ENCODE results near the gene FOXS1. TPM values are rescaled to one million over a fixed set of nuclear protein-coding genes. Genes with fewer than 3 reads are reported as not detected.

Gene FOXS1
- 1.4 TPM for total RNA-seq

DNA sequence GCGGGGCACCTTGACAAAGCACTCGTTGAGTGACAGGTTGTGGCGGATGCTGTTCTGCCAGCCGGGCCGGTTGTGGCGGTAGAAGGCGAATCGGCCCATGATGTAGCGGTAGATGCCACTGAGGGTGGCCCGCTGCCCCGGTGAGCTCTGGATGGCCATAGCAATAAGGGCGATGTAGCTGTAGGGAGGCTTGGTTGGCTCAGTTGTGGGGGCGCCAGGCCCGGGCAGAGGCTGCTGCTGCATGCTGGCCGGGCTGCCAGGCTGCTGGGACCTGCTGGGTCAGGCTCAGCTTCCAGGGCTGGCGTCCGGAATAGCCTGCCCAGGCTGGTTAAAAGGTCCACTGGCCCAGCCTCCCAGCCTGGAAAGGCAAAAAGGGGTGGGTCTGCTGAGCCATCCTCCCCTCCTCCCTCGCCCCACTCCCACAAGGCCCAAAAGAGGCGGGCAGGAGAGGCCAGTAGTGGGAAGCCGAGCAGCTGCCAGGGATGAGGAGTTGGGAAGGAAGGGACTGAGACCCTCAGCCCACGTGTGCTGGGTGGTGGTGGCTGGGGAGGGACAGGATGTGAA is at the start of gene FOXS1:
FOXS1 (minus strand) TSS at position 305 of the 564 bp plus-strand sequence; CDS start at position 243, 62 bp downstream.
- DNase-seq, result no peak

GRCh38 chr20:31890646-31891045 is 45.2 kb upstream of the FOXS1 start:
- no peak for DNase-seq

DNA sequence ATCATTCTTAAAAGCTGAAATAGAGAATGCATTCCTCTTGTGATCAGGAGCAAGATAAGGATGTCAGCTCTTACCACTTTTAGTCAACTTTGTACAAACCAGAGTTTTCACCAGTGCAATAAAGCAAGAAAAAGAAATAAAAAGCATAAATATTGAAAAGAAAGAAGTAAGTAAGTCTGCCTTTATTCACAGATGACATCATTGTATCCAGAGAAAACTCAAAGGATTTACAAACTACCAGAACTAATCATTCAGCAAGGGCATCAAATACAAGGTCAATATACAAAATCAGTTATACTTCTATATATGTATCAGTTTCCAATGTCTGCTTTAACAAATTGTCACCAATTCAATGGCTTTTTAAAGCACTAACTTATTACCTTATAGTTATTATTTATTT is 38.4 kb upstream of the FOXS1 start:
- no peak for DNase-seq

DNA sequence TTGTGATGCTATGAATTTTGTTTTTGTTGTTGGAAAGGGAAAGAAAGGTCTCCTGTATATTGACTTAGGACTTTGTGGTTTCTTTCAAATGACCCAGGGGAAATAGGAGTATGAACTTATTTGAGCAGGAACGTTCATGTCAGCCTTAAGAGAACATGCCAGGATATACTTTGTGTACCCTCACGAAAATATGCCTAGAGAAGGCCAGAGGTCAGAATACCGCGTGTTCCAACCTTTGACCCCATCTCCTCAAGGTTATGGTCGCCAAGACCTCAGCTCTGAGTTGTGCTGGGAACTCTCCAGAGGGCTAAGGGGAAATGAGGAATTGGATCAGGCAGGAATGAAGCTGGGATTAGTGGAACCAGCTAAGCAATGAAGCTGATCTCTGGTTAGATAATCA is 36.5 kb upstream of the FOXS1 start:
- no peak for DNase-seq

DNA sequence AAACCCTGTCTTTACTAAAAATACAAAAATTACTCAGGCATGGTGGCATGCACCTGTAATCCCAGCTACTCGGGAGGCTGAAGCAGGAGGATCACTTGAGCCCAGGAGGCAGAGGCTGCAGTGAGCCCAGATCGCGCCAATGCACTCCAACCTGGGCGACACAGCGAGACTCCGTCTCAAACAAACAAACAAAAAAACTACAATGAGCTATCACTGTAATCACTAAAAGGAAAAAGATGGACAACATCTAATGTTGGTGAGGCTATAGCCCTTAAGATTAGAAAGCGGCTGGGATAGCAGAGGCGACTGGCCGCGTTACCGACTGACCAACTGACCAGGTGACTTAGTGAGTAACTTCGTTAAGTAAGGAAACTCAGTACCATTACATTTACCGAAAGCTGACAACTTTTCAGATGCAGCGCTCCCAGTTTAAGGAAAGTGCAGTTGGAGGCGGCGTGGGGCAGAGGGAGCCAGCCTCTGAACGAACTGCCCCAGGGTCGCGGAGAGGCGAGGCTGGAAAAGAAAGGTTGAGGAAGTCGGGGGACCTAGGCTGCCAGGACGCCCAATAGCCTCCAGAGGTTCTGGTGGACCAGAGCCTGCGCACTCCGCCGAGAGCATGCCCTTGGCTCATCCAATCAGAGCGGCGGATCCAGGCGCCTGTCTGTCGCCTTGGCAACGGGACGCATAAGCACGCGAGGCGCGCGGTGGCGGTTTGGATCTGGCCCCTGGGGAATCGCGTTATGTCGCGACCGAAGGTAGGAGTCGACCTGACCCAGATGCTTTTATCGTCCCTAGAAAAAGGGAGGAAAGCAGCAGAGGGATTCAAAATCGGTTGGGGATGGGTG is 34.0 kb upstream of the FOXS1 start:
- peak; percentile 93 for DNase-seq

- DNase-seq, result no peak
Measured at GRCh38 chr20:31877684-31878083, 32.3 kb upstream of the FOXS1 start.

GRCh38 chr20:31875671-31876070 is 30.3 kb upstream of the FOXS1 start:
- DNase-seq, result no peak

DNA sequence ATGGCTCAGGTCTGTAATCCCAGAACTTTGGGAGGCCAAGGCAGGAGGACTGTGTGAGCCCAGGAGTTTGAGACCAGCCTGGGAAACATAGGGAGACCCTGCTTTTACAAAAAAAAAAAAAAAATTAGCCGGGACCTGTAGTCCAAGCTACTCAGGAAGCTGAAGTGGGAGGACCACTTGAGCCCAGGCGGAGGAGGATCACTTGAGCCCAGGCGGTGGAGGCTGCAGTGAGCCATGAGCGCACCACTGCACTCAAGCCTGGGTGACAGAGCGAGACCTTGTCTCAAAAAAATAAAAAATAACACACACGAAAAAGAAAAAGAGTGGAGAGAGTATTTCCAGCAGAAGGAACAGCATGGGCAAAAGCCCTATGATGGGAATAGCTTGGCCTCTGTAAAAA is 27.0 kb upstream of the FOXS1 start:
- DNase-seq, result no peak

- DNase-seq, result no peak
Measured at GRCh38 chr20:31871618-31871954, 26.2 kb upstream of the FOXS1 start.

- DNase-seq, result no peak
Measured at GRCh38 chr20:31870726-31871617, 25.6 kb upstream of the FOXS1 start.

GRCh38 chr20:31869942-31870725 is 24.7 kb upstream of the FOXS1 start, which contains the start of the genes DUSP15 and TTLL9:
DUSP15 (minus strand) TSS chr20:31870527; CDS start chr20:31870337, 190 bp downstream.
TTLL9 (plus strand) TSS chr20:31870634; CDS start chr20:31871127, 493 bp downstream.
- no peak for DNase-seq

DNA sequence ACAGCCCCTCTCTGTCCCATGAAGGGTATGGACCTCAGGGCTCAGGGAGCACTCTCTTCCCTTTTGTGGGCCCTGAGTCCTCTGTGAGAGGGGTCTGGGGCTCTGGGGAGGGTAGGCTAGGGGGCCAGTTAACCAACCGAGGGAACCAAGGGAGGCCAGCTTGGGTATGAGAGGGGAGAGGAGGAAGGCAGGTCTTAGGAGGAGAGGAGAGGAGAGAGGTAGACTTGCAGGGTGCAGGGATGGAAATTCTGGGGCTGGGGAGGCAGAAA is 24.2 kb upstream of the FOXS1 start:
- DNase-seq, result no peak

DNA sequence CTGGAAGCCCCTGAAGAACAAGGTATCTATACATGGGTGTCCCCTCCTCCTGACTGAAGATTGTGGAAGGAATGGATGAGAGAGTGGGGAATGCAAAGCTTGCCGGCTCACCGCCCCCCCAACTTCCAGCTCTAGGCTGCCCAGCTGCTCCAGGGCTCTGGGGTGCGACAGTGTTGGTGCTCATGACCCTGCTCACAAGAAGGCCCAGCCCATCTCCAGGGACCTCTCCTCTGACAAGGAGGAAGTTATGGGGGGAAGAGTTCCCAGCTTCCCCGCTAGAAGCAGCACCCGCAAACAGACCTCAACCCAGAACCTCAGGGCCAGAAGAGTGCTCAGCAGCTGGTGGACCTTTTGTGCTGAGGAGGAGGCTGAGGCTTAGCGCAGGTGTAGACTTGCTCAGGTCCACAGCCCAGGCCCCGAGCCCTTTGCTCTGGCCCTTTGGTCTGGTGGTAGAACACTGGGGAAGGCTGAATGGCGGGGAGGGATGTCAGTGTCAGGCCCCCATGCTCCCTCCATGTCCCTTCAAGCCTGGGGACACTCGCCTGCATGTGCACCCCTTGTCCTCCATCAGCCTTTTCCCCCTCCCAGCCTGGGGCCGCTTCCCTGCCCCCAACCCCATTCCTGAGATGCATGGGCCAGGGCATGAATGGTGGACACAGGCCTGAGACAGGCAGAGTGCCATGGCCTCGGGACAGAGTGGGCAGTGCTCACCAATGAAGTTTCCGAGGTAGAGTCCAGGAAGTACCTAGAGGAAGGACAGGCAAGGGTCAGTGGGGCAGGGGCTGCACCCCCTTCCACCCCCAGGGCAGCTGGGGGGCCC is 23.7 kb upstream of the FOXS1 start:
- DNase-seq, result no peak

DNA sequence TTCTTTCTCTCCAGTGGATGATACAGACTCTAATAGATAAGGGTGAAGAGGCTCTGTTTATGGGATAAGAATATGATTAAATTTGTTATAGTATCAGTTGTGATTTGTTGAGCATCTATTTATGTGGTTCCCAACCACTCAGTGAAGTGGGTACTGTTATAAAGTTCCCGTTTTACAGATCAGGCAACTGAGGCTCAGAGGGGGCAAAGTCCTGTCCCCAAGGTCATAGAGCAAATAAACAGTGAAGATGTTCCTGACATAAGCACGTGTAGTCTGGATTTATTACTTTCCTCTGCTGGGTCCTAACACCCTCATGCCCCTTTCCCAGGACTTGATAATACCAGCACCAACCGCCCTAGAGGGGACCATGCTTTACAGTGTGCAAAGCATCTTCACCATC is 20.8 kb upstream of the FOXS1 start:
- no peak for DNase-seq

DNA sequence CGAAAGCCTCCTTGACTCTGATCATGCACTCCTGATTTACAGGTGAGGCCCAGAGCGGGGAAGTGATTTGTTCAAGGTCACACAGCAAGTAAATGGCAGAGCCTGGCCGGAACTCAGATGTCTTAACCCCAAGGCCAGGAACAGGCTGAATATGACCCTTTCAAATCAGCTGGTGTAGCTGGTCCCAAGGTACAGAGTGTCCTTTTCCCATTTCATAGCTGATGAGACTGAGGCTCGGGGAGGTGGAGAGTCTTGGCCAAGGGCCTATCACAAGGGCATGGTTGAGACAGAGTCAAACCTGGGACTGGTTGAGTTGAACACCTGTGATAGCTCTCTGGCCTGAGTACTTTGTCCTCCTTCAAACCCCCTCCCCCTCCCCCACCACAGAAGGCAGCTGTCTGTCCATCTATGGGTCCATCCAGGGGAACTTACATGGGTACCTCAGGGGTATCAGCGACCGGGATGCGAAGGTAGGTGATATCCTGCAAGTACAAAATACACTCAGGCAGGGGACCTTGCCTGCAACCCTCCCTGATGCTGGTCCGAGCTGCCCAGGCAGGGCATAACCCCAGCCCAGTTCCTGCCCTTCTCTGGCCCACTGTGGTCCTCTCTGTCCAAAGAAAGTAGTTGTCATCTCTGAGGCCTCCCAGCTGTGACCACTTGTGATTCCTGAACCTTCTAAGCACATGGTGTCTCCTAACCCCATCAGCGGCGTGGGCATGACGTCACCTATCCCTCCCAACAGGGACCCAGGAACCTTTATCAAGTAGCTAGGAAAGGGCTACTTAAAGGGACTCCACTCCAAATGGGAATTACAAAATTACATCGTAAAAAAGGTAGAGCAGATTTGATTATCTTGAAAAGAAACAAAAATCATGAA is 19.4 kb upstream of the FOXS1 start:
- DNase-seq, result no peak

DNA sequence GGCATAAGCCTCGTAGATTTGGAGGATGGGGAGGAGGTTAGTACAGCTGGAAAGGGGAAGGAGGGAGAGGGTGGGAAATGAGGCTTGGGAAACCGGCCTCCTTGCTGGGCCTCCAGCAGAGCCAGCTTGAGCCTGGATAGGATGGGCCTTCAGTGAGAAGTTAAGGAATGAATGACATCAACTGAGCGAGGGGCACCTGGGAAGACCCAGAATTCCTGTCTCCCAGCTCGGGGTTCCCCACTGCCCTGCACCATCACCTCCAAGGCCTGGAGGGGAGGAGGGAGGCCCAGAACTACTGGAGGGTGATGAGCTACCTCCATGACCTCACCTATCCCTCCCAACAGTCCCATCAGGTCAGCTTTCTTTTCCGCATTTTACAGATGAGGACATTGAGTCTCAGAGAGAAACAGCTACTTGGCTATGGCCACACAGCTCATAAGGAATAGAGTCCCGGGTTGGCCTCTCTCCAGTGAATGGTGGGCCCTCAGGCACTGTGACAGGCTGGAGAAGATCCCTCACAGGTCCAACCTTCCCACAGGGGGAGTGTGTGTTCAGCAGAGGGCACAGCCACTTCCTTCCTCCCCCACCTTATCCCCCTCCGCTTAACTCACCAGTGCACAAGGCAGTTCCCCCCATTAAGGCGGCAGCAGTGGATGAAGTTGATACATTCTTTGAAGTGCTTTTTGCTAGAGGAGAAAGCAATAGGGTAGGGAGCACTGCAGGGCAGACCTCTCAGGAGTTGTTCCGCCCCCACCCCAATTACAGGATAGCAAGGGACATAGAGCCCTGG is 18.1 kb upstream of the FOXS1 start:
- no peak for DNase-seq

GRCh38 chr20:31862506-31862905 is 17.1 kb upstream of the FOXS1 start:
- no peak for DNase-seq

DNA sequence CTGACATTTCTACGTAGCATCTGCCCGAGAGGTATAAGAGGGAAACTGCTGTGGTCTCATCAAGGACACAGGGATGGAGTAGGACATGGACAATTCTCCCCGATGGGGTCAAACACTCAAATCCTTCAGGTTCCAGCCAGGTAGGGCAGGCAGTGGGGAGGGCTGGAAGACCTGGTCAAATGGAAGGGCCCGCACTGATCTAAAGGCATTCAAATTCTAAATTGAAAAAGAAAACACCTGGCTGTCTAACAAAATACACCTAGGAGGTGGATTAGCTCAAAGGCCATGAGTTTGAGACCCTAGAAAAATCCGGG is 16.7 kb upstream of the FOXS1 start:
- DNase-seq, result no peak

DNA sequence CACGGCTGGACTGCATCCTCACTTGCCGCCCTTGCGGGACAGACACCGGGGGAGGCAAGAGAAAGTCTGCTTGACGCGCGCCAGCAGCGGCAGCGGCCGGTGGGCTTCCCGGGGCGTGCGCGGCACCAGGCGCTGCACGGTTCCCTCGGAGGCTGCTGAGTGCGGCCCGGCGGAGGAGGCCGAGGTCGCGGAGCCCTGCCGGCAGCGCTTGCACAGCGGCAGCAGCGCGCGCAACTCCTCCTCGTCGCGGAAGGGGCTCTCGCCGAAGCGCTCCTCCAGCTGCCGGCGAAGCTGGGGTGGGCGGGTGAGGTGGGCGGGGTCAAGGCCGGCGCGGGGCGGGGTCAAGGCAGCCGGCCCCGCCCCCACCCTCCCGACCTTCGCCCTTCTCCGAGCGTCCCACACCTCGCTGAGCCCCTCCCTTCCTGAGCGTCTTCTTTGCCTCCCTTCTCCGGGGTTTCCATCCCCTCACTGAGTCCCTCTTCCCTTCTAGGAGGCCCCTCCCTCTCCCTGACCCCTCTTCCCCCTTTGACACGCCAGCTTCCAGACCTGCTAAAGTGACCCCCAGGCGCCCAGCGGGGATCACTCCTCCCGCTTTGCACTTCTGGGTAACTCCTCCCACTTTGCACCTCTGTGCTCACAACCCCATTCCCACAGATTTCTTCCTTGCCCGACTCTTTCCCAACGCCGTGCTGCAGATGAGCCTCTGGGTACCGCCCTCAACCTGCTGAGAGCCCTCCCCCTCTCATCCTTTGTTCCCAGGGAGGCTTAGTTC is 16.2 kb upstream of the FOXS1 start:
- DNase-seq, result no peak

Measured in skin of body (tissue), 2 donors.